ENCODE data around the gene TEX44.

TEX44 gene

DNA sequence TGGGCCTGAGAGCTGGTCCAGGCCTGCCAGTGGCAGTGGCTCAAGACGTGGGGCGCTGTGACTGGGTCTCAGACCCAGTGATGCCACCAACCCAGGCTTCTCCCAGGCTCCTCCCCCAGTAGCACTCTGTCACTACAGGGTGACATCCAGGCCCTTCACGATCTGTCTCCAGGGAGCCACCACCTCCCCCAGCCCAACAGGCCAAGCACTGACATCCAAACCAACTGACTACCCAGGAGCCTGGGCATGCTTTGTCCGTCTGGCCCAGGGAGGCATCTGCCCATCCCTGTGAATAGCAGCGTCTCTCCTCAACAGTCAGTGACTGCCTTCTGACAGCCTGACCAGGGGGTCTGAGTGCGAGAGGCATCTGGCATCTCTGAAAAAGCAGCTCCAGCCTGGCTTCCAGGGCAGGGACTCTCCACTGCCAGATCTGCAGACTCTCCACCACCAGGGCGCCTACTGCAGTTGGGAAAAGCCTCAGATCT, 13.0 kb downstream of the TEX44 start:
- no peak for DNase-seq

DNA sequence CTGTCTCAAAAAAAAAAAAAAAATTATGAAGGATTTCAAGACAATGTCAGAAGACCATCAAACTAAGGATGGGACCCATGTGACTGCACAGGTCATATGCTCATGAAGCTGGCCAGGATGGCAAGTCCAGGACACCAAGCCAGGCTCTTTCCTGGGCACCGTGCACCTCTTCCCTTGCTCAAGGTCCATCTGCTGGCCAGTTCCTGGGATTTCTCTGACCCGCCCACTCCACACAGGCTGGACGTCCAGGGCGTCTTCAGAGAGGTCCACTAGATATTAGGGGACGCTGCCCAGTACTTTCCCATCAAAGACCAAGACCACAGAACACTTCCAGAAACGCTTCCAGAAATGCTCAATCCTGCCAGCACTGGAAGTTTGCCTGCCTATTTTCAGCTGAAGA, 14.3 kb downstream of the TEX44 start:
- no peak for DNase-seq

DNA sequence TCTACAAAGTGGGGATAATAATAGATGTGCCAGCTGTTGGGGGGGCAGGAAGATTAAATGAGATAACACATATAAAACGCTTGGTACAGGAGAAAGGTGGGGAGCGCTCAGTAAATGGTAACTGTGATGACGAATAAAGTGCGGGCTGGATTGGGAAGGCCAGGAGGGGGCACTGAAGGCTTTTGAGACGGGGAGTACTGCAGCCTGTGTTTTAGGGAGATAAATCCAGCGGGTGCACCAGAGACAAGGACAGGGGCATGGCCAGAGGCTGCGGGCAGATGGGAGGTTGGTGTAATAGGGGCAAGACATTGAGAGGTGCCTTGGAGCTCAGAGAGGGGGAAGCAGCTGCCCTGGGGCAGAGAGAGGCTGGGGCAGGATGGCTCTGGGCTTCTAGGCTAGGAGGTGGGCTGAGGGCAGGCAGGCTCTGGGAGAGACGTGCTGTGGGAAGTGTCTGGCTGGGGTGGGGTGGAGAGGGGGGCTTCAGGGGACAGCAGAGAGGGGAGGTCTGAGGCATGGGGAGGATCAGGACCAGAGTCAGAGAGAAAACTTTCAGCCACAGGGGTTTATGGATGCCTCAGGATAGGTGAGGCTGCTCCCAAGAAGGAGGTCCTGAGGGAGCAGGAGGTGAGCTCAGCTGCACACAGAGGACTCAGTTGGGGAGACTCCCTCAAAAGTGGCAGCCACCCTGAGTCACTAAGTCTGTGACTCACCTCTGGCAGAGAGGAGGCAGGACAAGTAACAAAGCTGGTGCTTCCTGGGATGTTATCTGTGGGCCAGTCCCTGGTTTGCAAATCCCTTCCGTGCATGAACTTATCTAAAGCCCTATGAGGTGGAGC, 18.8 kb downstream of the TEX44 start:
- peak; percentile 76 for DNase-seq

DNA sequence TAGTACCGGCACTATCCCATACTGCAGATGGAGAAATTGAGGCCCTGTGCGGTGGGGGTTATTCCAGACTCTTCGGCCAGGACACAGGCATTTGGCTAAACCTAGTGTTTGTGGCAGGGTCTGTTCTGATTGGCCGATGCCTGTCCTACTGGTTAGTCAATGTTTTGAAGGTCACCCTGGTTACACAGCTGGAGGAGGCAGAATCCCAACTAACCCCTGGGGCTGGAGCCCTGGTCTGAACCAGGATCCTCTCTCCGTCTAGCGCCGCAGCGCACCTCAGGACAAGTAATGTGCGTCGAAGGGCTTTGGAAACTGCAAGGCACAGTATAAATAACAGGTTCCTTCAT, 19.4 kb downstream of the TEX44 start:
- peak; percentile 76 for DNase-seq

DNA sequence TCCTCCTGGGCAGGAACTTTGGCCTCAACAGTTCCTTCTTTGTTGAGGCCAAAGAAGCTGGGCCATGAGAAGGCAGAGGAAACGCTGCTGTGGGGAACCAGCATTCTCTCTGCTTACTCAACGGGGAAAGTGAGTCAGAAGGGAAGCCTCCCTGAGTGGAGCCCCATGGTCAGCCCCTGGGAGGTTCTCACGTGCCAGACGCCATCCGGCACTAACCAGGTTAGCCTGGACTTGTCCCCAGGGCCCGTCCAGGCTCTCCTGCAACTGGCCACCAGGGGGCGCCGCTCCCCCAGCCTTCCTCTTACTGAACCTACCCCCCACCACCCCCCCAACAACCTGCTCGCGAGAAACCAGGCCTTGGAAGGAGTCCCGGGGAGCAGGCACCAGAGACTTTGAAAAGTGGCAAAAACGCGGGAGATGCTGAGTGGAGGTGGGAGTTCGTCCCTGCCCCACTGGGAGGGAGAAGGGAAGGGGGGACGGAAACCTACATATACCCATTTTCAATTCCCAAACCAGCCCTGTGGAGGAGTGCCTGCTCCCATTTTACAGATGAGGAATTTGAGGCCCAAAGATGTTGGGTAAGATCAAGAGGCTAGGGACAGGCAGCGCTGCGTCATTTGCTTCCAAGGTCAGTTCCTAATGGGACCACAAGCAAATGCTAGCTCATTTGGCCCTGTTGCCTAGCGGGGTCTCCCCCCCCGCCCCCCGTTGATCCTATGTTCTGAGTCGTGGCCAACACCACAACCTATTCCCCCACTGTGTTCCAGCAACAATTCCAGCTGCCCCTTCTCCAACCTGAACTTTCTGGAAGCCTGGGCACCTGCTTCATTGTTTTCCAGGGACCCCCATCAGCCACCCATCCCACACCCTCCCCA, 20.0 kb downstream of the TEX44 start:
- peak; percentile 91 for DNase-seq

DNA sequence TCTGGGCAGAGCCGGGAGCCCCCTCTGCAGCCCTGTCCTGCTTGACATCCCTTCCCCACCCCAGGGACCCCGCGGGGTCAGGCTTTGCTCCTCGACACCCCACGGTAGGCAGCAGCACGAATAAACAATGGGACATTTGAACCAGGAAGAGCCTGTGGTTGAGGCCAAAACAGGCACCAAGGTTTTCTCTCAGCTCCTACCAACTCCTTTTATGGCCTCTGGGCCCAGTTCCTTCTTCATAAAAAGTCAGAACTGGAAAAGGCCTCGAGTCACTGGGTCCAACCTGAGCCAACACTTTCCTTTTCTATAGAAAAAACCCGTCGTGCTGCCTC, 20.6 kb downstream of the TEX44 start:
- peak; percentile 8 for DNase-seq

DNA sequence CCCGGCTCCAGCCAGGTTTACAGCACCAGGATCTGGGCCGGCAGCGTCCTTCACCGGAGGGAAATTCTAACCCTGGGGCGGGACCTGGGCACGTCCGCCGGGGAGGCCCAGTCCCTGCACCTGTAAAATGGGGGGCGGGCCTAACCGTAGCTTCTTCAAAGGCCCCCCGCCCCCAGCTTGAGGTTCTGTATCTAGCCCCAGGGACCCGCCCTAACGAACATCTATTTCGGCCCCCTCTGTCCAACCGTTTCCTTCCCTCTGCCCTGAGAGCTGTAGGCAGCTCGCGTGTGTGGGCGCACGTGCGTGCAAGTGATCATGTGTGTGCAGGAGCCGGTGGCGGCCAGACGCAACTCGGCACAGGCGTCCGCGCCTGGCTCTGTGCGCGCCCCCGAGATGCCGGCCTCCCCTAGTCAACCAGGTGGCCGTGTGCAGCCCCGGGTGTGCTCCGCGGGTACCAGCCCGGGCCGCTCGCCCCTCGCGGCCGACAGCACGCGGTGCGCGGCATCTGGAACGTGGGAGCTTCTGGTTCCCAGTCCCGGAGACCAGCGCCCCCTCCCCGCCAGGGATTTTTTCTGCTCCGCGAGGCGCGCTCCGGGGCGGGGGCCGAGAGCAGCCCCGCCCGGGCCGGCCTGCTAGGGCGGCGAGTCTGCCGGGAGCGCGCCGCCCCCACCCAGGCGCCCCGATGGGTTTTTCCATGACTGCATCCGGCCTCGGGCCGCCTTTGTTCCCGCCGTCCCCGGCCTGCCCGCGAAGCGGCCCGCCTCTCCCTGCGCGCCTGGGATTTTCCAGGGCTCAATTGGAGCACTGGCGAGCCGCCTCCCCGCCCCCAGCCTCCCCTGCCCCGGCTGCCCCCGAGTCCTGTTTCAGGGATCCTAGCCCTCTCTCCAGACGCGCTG, 21.2 kb downstream of the TEX44 start:
- peak; percentile 63 for DNase-seq

DNA sequence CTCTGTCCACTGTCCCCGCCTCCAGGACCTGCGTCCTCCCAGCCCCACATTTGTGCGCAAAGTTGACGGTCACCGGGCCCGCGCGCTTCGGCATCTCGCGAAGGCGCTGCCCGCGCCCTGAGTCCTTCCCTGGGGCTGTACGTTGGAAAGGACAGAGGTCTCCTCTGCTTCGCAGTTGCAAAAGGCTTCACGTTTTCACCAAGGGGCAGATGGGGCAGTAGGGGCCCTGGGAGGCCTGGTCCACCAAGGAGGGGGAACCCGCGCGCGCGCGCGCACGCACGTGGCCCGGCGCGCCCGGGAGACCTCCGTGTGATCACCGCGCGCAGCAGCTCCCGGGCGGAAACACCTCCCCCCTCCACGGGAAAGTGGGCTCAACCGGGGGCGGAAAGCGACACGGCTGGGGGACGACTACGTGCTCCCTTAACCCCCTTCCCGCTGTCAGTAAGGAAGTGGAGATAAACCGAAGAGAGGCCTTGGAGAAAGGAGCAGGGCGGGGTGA, 21.9 kb downstream of the TEX44 start:
- DNase-seq: no peak

DNA sequence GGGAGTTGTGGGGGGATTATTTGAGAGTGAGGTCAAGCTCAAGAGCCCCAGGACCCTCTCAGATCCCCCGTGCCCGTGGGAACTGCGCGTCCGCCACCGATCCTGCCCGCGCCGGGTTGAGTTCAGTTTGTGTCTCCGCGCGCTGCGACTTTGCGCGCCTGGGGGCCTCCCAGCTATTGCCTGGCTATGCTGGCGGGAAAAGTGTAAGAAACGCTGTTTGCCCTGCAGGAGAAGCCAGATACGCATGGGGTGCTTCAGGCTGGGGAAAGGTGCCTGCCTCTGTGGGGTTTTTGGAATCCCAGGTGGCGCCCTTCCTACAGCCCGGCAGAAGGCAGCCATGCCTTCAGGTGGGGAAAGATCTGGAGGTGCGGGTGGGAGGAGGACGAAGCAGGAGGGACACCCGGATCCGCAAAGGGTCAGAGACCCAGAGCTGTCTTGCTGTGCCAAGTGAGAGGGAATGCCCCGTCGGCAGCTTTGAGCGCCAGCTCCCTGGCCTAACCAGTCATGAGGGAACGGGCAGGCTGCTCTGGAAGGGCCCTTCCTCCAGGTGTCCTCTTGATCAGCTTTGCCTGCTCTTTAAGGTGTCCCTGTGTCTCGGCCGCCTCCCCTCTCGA, 22.5 kb downstream of the TEX44 start:
- no peak for DNase-seq

DNA sequence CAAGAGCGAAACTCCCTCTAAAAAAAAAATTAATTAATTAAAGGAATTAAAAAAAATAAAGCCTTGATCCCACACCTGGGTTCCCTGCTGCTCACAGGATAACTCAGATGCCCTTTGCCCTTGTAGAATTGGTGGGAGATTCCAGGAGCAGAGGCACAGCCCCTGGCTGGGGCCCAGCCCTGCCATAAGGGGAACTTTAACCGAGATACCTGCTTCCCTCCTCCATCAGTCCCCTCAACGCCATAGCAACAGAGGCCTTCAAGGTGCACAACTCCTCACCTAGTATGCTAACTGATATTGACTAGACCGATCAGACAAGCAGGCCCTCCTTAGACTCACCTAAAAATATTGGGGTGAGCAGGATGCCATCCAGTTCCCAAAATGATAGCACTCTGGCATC, 23.6 kb downstream of the TEX44 start:
- DNase-seq: no peak

DNA sequence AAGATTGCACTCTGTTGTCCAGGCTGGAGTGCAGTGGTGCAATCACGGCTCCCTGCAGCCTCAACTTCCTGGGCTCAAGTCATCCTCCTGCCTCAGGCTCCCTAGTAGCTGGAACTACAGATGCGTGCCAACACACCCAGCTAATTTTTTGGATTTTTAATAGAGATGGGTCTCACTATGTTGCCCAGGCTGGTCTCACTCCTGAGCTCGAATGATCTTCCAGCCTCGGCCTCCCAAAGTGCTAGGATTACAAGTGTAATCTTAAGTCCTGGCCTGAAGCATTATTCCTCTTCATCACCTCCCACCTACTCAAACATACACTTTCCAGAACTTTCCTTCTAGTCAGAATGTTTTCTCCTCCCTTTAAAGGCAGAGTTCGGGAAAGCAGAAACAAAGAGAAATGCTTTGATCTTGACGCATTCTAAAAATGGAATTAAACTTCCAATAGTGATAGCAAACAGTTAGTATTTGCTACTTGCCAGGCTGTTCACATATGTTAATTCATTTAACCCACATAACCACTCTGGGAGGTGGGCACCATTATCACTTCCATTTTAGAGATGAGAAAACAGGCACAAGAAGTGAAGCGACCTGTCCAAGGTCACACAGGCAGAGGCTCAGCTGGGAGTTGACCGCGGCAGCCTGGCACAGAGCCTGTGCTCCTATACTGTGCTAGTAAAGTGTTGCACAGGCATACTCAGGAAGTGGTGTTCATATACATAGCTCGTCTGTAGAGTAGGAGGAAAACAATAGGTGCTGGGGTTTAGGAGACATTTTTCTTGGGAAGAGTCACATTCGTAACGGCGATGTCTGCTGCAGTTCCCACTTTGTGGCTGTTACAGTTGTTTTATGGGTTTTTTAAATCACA, 24.6 kb downstream of the TEX44 start:
- no peak for DNase-seq

DNA sequence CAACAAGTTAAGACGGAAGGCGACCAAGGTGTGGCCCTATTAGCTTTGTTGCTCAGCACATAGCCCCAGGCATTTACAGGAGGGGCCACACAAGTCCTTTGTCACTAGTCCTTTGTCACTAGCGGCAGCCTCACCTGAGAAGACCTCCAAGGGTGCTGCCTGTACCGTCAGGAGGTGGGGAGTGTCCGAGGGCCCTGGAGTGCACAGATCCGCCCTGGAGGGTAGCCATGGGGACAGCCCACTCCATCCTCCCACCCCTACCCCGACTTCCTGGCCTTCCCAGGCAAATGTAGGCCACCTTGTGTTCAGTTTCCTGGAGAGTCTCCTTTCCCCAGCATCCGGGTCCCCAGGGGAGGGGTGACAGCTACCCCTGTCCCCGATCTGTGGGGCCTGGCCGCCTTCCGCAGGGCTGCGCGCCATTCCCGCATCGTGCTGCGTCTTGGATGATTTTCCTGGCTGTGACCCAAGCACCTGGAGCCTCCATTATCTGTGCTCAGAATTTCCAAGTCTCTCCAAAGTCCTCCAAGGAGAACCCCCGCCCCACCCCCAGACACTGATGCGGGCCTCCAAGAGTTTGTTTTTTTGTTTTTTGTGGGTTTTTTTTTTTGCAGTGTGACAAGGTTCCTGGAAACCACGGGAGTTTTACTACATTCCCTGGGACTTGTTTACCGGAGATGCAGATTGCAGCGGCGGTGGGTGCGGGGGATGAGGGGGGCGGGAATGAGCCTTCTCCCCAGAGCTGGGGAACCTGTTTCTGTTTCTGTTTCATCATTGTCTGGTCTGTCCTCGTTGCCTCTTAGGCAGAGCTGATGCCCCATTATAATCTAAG, 28.6 kb downstream of the TEX44 start:
- DNase-seq: no peak

DNA sequence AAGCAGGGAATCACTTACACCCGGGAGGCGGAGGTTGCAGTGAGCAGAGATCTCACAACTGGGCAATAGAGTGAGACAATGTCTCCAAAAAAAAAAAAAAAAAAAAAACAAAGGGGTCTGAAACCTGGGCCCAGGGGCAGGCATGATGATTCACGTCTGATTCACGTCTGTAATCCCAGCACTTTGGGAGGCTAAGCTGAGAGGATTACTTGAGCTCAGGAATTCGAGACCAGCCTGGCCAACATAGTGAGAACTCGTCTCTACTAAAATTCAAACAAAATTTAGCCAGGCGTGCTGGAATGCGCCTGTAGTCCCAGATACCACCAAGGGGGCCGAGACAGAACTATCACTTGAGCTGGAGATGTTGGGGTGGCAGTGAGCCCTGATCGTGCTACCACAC, 30.3 kb downstream of the TEX44 start:
- DNase-seq: no peak

DNA sequence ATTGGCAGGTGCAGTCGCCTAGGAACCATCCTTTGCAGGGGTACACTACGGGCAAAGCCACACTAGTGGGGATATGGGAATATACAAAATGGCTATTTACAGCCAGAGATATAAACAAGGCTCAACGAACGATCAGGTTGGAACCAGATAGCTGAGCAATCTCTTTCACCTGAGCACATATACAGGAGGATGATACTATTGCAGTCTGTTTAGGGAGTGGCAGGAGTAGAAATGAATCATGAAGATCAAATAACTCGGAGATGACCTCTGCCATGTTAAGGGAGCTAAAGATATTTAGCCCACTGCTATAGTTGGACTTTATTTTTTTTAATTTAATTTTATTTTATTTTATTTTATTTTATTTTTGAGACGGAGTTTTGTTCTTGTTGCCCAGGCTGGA, 33.8 kb downstream of the TEX44 start:
- no peak for DNase-seq

DNA sequence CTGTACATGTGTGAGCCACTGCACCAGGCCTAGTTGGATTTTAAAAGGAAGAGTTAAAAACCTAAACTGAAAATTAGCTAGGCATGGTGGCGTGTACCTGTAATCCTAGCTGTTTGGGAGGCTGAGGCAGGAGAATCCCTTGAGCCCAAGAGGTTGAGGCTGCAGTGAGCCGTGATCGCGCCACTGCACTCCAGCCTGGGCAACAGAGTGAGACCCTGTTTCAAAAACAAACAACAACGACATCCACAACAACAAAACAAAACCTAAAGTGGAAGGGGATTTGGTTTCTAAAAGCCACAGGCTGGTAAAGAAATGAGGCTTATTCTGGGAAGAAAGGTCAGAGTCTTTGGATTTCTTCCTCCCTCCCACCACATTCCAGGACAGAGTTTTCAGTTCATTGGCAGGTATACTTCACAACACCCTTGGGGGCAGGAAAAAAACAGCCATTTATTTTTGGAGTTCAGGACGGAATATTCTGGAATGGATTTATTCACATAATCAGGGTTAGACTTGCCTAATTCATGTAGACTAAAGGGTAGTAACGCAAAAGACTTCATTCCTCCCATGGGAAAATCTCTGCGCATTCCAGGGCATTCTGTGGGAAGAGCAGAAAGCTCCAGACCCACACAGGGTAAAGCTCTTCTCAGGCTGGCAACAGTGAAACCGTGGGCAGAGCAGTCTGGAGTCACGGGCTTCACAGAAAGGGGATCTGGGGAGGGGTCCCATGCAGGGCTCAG, 34.9 kb downstream of the TEX44 start:
- no peak for DNase-seq

DNA sequence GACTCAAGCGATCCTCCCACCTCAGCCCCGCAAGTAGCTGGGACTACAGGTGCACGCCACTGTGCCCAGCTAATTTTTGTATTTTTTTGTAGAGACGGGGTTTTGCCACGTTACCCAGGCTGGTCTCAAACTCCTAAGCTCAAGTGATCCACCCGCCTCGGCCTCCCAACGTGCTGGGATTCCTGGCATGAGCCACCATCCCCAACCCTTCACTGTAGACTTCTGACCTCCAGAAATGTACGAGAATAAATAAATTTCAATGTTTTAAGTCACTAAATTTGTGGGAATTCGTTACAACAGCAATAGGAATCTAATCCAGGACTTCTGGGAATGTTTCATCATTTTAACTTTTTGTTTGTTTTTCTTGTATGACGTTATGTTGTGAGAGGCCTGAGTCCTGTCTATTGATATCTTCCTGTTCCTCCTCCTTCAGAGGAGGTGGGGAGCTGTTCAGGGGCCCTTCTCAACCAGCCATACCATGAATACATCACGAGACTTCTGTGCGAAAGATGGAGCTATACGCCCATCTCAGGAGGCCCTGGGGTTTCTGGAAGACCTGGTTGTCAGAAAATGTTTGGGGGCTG, 40.0 kb downstream of the TEX44 start:
- no peak for DNase-seq

DNA sequence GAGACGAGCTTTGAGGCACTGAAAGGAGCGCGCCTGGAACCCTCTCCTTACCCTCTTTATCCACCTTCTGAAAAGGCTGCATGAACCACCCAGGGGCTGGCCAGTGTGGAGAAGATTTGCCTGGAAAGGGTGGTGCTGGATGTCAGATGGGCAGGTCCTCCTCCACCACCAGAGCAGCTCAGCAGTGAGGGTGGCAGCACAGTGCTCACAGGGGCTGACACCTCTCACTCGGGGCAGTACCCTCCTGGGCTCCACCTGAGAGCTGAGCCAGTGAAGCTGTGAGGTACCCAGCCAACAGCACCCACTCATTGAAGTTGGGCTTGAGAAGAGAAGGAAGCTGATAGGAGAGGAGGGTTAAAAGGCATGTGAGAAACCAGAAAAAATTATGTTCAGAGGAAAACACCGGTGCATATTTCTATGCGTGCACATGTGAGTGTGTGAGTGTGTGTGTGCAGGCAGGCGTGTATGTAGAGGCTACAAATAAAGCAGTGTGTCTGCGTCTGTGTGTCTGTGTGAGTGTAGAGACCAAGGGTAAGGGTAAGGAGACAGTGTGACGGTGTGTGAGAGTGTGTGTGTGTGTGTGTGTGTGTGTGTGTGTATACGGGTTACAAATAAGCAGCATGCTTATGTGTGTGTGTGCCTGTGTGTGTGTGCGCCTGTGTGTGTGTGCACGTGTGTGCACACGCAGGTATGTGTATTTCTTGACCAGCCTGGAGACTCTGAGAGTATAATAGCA, 40.7 kb downstream of the TEX44 start:
- no peak for DNase-seq

DNA sequence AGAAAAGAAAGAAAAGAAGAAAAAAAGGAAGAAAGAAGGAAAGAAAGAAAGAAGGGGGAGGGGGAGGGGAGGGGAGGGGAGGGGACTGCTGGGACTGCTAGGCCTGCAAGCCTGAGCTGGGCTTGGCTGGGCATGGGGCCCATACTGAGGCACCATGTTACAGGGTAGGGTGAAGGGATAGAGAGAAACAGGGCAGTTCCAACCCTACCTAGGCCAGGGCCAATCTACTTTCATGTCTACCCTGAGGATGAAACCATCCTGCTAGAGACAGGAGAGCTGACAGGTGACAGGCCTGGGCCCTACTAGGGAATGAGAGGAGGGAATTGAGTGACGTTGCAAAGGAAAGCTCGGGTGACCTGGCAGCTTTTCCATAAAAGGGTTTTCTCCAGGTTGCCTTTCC, 41.7 kb downstream of the TEX44 start:
- no peak for DNase-seq
